SK-N-MC (cell line): ENCODE data around the gene KLHL7.

Experiments
- EZH2 ChIP-seq: fragments of 200-600 bp; sonication (generic); IDR thresholded peaks from one replicate; pipeline ENCODE4 v1.6.1; 2017; ENCODE audit warnings: antibody characterized with exemption
- POLR2AphosphoS5 ChIP-seq: IDR thresholded peaks from 2 replicates; pipeline ENCODE4 v1.6.1; 2012; ENCODE audit warnings: mild to moderate bottlenecking, low read depth, low read length, borderline replicate concordance

GRCh38 chr7:23106823-23107663 lies 1.5 kb downstream of the KLHL7 start:
- TF ChIP-seq POLR2AphosphoS5: no peak
- no peak for TF ChIP-seq EZH2
